ENCODE measurements around the gene OR4D2.

- TF ChIP-seq CTCF (IDR thresholded peaks at IDR 0.05) = no peak
- TF ChIP-seq POLR2A (IDR thresholded peaks at IDR 0.05) = no peak
These were observed 38.0 kb downstream of the OR4D2 start for GRCh38 chr17:58204796-58205195.
